ENCODE data around the gene ASMT.

GRCh38 chrX:1587161-1587560 is 27.7 kb upstream of the ASMT start:
- TF ChIP-seq, protein P1, sequence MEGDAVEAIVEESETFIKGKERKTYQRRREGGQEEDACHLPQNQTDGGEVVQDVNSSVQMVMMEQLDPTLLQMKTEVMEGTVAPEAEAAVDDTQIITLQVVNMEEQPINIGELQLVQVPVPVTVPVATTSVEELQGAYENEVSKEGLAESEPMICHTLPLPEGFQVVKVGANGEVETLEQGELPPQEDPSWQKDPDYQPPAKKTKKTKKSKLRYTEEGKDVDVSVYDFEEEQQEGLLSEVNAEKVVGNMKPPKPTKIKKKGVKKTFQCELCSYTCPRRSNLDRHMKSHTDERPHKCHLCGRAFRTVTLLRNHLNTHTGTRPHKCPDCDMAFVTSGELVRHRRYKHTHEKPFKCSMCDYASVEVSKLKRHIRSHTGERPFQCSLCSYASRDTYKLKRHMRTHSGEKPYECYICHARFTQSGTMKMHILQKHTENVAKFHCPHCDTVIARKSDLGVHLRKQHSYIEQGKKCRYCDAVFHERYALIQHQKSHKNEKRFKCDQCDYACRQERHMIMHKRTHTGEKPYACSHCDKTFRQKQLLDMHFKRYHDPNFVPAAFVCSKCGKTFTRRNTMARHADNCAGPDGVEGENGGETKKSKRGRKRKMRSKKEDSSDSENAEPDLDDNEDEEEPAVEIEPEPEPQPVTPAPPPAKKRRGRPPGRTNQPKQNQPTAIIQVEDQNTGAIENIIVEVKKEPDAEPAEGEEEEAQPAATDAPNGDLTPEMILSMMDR (IDR thresholded peaks at IDR 0.05), result no peak
- TF ChIP-seq POLR2A (IDR thresholded peaks at IDR 0.05) (no peak), POLR2AphosphoS5 (IDR thresholded peaks at IDR 0.05) (no peak)

All from transverse colon (tissue), 4 donors.